H54 (cell line): ENCODE data around the gene SLAMF1.

Source experiments
- DNase-seq: peaks from one replicate; pipeline ENCODE4 v3.0.0; 2011; ENCODE audit warnings: low spot score, mixed read lengths; ENCODE audit not compliant: insufficient read length
- FAIRE-seq: peaks from 3 replicates; lab custom pipeline; 2011; peaks lifted over from hg19 to GRCh38; lab: Jason Lieb, UNC
- POLR2A ChIP-seq: IDR thresholded peaks from 2 replicates; pipeline ENCODE4 v1.6.1; 2011; ENCODE audit warnings: low read depth, mild to moderate bottlenecking, low read length

Gene SLAMF1

DNA sequence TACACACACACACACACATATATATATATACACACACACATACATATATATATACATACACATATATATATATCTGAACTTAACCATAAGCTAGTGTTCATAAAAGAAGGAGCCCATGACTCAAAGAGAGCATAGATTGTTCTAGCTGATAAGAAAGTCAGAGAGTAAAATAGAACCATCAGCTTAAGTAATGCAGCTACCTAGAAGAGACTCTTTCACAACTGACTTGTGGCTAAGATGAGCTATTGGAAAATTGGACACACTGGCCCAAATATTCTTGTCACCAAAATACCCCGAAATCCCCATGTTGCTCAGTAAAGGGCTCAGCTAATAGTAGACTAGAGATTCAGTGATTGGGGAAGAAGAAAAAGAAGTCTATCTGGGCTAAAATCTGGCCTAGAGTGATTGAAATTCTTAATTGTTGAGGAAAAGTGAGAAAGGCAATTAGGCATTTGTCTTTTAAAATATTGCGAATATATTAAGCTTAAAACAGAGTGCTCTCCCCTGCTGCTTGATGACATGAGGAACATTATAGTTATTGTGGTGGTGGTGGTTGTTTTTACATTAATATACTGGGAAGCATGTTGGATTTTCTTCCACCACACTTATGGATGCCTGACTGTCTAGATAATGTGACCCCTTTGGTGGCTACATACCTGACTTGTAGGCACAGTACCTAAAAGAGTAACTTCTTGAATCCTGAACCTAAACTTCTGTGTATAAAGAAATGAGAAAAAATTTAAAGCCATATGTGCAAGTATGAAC lies 6.3 kb downstream of the SLAMF1 start:
- DNase-seq (no peak), FAIRE-seq (no peak)
- no peak for TF ChIP-seq POLR2A

DNA sequence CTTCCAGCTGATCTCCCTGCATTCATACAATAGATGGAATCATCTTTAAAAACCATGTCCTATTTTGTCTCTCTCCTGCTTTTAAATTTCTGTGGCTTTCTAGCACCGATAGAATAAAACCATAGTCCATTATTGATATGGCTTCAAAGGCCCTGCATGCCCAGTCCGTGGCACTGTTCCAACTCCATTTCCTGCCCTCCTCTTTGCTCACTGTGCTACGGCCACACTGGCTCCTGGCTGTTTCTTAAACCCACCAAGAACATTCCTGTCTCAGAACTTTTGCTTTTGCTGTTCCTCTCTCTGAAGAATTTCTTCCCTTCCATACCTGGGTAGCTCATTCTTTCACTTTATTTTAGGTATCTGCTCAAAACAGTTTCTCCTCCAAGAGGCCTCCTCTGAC lies 7.2 kb downstream of the SLAMF1 start:
- no peak for FAIRE-seq
- no peak for DNase-seq
- TF ChIP-seq POLR2A = no peak

DNA sequence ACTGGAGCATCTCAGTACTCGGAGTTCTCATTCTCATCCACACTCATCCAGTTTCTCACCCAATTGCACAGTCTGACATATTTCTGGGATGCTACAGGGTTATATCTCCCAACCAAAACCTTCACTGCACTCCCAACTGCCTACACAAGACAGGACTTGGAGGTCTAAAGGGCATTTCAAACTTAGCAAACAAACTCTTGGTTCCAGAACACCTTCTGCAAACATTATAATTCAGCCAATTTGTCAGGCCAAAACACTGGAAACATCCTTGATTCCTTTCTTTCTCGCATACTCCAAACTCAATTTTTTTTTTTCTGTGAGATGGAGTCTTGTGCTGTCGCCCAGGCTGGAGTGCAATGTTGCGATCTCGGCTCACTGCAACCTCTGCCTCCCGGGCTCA lies 7.9 kb downstream of the SLAMF1 start:
- FAIRE-seq (no peak), DNase-seq (no peak)
- no peak for TF ChIP-seq POLR2A

DNA sequence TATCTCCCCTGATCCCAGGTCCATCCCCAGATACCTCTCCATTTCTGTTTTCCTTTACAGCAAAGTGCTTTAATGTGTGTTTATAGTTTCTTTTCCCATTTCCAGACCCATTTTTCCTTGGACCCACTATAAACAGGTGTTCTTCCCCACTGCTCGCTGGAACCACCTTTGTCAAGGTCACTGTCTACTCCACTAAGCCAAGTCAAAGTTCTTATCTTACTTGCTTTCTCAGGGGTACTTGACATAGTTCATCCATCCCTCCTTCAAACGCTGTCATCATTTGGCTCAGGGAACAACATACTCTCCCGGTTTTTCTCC lies 8.3 kb downstream of the SLAMF1 start:
- FAIRE-seq = no peak
- no peak for TF ChIP-seq POLR2A
- DNase-seq = no peak

DNA sequence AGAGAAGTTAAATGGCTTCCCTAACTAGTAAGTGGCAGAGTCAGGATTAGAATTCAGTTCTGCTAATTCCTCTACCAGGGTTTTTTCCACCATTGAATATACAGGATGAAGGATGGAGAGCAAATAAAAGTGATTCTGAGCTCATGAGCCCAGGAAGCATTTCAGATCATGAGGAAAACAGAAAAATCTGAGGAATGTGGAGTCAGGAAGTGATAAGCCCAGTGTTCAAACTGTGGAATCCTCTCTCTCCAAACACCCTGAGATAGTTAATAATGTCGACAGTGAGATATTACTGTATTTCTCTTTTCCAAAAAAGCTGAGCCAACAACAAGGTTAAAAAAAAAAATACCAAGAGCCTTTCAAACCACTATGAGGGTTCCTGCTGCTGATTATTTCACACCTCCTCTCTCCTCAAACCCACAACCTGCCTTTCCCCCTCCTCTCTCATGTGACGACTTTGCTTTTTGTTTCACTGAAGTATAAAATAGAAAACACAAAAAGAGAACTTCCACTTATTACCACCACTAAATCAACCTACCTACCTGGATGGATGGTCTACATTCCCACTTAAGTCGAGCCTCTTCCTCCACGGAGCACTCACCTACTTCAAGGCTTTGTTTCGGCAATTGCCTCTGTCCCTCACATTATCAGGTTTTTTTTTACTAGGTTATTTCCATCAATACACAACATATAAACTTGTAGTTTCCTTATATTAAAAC lies 8.9 kb downstream of the SLAMF1 start:
- TF ChIP-seq POLR2A = no peak
- no peak for FAIRE-seq

DNA sequence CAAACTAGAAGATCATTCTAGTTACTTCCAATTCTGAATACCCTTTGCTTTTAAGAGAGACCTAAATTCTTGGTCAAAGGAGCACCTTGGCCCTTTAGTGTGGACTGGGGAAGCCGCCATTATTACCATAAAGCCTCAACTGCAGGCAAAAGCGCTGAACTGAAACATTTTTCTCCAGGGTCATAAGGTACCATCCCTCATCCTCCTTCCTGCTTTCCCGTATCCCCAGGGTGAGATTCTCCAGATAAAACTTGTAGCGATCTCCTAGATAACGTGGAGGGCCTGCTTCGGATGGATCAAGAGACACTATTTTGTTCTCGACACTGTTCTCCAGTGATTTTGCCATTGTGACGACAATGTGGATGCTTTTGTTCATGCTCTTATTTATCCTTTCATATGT lies 9.8 kb downstream of the SLAMF1 start:
- DNase-seq (no peak), FAIRE-seq (no peak)
- TF ChIP-seq POLR2A = no peak

More for the DNA sequence above, 8.9 kb downstream of the SLAMF1 start:
- no peak for DNase-seq

DNA sequence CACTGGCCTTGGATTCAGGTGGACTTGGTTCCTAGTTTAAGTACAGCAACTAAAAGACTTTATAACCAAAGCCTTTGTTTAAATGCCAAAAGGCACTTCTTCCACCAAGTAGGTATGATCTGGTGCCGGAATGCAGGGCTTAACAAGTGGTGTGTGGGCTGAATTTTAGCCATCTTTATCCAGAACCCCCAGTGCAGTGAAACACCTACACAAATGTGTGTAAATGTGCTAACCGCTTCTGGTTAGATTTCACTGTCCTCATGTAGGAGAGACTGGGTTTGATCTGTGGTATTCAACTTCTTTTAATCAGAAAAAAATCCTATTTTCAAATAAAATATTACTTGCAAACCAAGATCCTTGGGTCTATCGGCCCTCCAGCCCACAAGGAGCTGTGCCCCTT lies 10.3 kb downstream of the SLAMF1 start:
- no peak for FAIRE-seq
- no peak for DNase-seq

DNA sequence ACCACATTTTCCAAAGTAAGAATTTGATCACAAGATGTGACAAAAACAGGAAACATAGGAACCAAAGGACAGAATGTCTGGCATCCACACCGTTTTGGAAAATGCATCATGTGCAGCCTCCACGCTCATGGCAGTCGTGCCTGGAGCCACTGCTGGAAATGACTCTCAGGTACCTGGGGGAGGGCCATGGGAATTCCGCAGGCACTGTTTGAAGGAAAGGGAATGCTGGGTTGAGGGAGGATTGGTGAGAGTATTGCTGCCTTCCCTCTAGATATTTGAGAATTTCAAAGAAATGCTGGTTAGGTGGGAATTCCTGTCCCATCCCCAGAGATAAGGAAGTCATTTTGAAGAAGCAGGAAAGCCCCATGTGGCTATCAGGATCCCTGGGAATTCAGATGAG lies 10.8 kb downstream of the SLAMF1 start:
- DNase-seq (no peak), FAIRE-seq (no peak)
- TF ChIP-seq POLR2A = no peak

More for the DNA sequence above, 10.3 kb downstream of the SLAMF1 start:
- no peak for TF ChIP-seq POLR2A

DNA sequence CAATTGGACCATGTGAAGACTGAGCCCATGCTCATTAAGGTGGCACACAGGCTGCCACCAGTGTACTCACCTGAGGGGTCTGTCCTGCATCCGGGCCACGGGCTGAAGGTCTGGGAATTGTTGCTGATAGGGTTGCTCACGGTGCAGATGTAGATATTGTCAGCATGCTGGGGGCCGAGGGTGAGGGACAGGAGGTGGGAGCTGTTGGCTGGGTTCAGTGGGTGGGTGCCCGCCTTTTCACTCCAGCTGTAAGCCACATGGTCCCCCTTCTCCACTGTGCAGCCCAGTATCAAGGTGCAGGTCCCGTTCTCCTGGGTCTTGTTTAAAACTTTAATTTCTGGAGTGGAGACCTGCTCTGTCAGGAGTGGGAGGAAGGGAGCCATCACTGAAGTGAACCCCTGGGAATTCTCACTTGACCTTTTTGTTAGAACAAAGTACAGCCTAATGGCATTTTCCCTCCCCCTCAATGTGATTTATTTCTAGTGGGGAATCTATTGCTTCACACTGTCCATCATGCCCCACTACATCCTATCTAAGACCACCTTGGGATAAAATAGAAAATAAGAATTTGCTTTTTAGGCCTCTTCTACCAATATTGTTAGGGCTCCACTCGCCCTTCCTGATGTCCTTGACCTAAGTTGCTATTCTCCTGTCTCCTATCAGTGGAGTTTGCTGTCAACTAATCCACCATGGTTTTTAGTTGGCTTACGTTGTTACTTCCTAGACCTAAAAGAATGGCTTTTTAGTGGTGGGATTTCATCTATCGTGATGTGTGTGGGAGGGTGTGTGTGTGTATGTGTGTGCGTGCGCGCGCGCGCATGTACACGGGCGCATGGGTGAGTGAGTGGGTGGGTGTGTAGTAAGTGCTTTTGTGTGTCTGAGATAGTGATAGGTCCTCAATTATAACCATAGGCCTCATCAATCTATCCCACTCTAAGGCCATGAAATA lies 12.0 kb downstream of the SLAMF1 start:
- TF ChIP-seq POLR2A = no peak
- DNase-seq (no peak), FAIRE-seq (no peak)

DNA sequence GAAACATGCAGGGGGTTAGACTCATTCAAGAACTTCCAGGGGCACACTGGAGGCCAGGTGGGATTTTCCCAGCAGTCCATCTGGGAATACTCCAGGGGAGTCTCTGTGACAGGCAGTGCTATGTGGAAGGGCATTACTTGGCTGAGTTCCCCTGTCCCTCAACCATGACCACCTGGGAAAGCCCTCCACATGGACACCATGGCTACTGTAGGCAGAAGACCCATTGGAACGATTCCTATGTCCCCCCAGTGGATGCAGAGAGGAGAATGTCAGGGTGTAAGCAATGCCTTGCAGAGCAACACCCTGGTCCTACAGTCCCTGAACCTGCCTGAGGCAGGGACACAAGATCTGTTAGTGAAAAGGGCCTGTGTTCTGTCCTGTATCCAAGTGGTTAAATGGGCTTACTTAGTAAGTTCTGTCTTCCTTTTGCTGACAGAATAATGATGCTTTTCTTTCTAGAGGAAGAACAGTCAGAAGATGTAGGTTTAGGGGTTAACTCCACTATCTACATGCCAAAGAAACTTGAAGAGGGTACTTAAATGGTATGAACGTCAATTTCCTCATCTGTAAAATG lies 13.4 kb downstream of the SLAMF1 start:
- no peak for DNase-seq
- no peak for TF ChIP-seq POLR2A
- FAIRE-seq = no peak

DNA sequence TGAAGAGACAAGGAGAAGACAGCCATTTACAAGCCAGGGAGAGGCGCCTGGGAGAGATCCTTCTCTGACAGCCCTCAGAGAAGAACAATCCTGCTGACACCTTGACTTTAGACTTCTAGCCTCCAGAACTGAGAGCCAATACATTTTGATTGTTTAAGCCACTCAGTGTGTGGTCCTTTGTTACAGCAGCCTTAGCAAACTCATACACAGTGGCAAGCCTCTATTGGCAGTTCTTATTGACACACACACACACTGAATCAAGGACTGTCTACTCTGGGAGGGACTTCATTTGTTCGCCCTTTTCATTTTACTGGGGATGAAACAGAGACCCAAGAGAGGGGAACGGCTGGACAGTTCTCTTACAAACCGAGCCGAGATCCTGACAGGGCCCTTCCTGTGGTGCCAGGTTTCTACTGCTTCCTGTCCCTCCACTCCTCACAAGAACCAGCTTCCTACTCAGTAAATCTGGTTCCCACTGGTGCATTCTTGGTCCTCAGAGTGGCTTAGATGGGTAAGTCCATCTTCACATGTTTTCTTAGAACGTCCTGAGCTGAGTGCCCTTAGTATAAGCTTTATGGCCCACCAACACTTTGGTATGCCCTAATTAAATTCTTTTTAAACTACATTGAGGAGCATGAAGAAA lies 14.7 kb downstream of the SLAMF1 start:
- no peak for TF ChIP-seq POLR2A
- FAIRE-seq = no peak
- DNase-seq = no peak

DNA sequence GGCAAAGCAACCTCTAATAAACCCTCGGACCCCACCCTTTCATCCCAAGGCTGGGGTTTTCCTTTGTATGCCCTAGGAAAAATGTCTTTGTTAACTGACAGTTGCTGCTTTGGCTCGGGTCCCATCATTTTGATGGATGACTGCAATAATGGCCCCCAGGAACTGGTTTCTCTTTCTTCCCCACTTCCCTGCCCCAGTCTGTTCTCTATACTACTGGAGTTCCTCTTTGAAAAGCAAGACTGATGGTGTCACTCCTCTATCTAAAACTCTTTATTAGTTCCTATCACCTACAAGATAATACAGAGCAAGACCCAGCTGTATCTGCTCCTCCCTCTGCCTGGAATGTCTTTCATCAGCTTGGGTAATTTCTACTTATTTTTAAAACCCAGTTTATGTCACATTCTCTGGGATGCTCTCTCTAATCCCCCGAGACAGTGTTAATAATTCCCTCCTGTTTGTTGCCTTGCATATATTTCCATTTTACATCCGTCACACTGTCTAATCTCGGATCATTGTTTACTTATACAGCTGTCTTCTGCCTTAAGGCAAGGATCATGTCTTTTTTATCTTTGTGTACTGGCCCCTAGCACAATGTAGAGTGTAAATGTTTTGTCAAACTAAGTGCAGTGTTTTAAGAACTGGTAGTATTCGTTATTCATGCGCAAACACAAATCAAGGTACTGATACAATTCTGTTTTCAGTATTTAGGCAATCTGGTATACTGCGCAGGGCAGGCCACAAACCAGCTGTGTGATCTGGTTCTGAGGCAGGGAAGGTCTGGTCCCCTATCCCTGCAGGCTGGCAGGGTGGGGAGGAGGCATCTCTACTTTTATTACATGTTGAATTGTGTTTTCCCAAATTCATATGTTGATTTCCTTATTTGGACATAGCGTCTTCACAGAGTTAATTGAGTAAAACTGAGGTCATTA lies 16.1 kb downstream of the SLAMF1 start:
- no peak for TF ChIP-seq POLR2A
- FAIRE-seq = no peak
- no peak for DNase-seq
